GM20000 (cell line): Measurements from ENCODE around the gene DNAJB1.

Source experiments
- DNase-seq: peaks from one replicate; pipeline ENCODE4 v3.0.0; 2012; ENCODE audit warnings: low spot score
- CTCF ChIP-seq: IDR thresholded peaks from 2 replicates; pipeline ENCODE4 v1.5.1; 2012; ENCODE audit warnings: mild to moderate bottlenecking, control low read depth; ENCODE audit errors: extremely low read depth, missing control alignments

DNAJB1 gene

DNA sequence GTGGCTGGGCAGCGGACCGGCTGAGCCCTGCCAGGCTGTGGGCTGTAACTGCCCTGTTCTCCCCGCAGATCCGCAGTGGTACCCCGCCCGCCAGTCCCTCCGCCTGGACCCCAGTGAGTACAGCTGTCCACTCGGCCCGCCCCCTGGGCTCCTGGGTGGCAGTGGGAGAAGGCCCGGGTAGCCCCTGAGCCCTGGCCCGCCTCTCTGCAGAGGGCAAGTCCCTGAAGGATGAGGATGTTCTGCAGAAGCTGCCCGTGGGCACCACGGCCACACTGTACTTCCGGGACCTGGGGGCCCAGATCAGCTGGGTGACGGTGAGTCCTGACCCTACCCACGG lies 45.4 kb upstream of the DNAJB1 start:
- no peak for DNase-seq
- TF ChIP-seq CTCF, result no peak

GRCh38 chr19:14562660-14563589 lies 44.7 kb upstream of the DNAJB1 start:
- no peak for TF ChIP-seq CTCF
- DNase-seq, result no peak

DNA sequence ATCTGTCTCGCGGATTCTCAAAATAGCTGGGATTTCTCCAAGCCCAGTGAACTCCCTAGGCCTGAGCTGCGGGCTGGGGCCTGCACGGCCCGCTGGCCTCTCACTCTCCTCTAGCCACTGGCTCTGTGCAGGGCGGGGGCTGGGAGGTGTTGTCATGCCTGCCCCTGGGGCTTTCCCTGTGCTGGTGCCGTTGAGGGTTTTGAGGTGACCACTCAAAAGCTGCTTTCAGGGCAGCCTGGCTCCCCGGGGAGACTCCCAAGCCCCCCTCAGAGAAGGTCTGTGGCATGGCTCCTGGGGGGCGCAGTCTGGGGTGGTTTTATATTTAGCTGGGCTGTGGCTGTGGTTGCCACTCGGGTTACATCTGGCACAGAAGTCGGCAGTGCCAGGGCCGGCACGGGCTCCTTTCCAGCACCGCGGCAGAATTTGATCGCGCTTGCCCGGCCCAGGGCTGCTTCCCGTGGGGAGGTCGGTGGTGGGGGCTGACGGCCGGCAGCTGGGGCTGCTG lies 43.7 kb upstream of the DNAJB1 start:
- DNase-seq, result peak; percentile 75

DNA sequence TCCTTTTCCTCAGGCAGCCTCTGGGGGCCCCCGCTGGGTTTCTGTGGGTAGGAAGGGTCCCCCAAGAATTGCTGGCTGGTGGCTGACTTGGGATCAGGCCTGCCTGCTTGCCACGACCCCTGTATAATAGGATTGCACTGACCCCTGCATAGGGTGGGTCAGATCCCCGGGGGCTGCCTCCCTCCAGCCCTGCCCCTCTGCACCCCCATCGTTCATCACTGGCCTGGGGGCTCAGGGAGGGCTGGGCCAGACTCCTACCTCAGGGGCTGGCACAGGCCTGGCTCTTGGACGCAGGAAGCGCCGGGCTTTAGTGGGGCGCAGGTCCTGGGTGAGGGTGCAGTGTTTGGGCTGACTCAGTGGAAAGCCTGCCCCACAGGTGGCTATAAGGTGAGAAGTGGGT lies 43.1 kb upstream of the DNAJB1 start:
- no peak for TF ChIP-seq CTCF
- no peak for DNase-seq

More for the DNA sequence above, 43.7 kb upstream of the DNAJB1 start:
- TF ChIP-seq CTCF, result no peak

DNA sequence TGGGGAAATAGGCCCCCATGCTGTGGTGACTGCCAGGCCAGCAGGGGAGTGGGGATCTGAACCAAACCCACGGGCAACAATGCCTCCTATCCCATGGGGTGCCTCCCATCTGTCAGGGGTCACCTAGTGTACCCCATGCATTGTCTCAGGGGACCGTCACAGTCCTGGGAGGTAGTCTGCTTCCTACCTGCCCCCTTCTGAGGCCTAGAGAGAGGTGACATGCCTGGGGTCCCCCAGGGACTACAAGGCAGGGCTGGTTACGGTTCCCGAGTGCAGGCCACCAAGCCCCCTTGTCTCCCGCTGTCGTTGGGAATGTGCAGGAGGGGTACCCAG lies 42.5 kb upstream of the DNAJB1 start:
- no peak for DNase-seq
- no peak for TF ChIP-seq CTCF

- DNase-seq, result no peak
- TF ChIP-seq CTCF, result no peak
These were observed 41.9 kb upstream of the DNAJB1 start for GRCh38 chr19:14559916-14560775.
